Midbrain (tissue), 1 donor: ENCODE results near the gene WDR82.

ENCODE experiments used
- DNase-seq: peaks from one replicate; lab custom pipeline; 2025; lab: John Stamatoyannopoulos, UW

The WDR82 gene

DNA sequence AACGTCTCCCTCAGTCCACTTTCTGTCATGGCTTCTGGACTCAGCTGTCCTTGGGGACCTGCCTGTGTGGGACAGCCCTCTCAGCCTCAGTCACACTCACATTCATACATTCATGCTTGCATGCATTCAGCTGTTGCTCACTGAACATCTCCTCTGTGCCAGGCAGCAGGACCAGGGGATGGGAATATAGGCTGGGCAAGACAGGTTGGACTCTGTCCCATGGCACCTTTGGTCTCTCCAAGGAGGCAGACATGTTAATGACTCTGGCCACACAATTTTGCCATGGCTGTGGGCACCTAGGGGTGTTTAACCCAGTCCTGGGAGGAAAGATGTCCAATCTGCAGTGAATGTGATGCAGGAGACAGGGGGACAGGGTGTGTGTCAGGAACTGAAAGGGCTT lies 29.9 kb upstream of the WDR82 start:
- no peak for DNase-seq

DNA sequence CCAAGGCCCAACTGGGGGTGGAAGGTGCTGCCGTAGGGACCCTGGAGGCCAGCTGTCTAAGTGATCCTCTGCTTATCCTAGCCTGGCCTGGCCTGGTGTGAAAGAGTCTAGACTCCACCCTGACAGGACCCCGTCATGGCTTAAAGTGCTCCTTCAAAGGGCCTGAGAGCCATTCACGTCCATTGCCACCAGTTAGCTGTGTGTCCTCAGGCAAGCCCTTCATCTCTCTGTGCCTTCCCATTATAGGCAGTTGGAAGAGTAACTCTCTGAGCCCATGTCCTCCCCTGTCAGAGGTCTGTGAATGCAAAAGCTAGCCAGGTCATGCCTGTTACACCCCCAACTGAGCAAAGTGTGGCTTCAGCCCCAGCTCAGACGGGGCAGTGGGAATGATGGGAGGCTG lies 28.5 kb upstream of the WDR82 start:
- DNase-seq = no peak

DNA sequence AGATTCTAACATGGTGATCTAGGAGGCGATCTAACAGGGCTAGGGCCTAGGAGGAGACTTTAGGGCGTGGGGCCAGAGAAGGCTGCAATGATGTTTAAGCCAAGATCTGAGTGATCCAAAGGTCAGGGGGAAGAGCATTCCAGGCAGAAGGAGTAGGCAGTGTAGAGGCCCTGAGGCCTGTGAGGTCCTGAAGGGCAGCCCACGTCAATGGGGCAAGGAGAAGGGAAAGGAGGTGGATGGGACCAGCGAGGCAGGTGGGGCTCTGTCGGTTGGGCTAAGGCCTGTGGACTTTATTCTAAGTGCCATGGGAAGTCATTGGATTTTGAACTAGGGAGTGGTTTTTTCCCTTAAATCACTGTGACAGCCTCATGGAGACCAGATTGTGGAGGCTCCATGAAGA lies 27.5 kb upstream of the WDR82 start:
- DNase-seq = no peak

DNA sequence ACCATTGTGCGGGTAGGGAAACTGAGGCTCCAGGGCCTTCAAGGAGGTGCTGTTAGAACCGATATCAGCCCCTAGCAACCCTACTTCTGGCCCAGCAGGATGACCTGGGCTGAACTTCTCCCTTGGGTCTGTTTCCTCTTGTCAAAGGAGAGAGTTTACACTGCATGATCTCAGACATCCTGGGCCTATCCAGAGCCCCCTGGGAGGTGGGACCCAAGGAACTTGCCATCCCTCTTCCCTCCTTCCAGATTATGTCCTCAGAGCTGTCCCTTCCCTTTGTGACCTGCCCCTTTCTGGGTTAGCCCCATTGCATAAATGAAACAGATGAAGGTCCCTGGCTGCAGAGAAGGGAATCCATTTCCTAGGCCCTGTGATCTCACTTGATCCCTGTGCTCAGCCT lies 25.4 kb upstream of the WDR82 start:
- DNase-seq = no peak

DNA sequence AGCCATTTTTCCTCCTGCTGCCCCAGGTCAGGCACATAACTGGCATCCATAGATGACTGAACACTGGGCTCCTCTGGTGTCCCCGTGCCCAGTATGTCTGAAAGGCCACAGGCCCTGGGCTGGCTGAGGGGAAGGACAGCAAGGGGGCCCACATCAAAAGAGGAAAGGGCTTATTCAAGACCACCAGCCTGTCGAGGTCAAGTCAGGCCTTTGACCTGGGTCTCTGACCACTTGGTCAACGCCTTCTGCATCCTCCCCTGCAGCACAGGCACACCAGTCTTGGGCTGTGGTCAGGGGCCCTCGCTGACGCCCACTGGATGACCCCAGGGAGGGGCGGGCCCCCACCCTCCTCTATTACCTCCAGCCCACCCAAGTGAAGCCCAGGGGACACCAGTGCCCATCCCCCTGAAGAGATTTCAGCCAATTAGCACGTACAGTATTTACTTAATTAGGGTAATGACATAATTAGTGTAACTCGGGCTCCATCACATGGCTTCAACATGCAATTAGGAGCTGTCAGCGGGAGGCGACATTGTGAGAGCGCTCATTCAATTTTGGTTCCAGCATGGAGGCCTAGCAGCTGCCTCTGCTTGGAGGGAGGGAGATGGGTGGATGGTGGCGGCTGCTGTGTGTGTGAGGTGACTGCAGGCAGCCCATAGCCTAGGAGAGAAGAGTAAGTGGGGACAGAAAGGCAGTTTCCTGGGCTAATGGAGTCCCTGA lies 24.1 kb upstream of the WDR82 start:
- DNase-seq = no peak

DNA sequence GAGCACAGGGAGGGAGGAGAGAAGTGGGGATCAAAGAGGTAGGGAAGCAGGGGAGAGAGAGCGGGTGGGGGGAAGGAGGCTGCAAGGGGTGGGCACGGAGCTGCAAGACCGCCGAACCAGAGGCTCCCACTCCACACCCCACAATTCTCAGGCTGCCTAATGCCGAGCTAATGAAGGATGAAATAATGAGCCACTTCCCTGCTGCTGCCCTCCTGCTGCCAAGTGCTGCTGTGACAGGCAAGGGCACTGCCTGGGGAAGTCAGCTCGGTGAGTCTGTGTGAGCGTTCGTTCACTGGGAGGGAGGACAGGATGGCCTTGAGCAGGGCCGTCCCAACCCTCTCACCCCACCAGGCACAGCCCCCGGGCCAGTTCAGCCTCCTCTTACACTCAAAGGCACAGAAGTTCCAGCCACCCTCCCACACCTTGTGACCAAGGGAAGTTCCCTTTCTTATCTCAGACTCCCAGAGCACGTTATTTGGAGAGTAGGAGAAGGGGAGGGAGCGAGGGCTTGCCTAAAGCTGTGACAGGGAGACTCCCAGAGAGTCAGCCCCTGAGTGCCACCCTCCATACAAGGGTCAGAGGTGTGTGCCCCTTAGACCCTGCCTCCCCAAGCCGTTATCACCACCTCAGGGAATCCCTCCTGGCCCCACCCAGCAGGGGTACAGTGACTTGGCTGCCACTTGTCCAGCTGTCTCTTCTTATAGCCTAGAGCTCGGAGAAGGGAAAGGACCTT lies 21.6 kb upstream of the WDR82 start:
- no peak for DNase-seq

DNA sequence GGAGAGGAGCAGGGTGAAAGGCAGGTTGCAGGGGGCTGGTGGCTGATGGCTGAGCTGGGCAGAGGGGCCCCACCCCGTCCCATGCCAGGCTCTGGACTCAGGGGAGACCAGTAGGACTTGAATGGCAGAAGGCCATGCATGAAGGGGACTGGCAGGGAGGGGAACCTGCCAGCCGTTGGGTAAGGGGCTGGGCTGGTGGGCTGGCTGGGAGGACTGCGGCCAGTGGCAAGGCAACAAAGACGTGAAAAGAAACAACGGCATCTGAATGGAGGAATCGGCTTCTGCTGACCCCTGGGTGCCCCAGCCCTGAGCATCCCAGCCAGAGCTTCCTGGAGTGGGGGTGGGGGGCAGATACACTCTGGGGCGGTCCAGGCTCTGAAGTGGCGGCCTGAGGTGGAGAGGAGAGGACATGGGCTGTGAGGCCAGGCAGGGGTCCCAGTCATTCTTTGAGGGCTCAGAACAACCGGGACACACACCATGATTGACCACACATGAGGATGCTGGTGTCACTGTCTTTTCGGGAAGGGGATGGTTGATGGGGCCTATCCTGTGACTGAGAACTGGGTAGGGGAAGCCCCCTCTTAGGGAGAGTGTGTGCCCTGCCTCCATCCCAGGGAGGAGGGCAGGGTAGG lies 20.9 kb upstream of the WDR82 start:
- no peak for DNase-seq

DNA sequence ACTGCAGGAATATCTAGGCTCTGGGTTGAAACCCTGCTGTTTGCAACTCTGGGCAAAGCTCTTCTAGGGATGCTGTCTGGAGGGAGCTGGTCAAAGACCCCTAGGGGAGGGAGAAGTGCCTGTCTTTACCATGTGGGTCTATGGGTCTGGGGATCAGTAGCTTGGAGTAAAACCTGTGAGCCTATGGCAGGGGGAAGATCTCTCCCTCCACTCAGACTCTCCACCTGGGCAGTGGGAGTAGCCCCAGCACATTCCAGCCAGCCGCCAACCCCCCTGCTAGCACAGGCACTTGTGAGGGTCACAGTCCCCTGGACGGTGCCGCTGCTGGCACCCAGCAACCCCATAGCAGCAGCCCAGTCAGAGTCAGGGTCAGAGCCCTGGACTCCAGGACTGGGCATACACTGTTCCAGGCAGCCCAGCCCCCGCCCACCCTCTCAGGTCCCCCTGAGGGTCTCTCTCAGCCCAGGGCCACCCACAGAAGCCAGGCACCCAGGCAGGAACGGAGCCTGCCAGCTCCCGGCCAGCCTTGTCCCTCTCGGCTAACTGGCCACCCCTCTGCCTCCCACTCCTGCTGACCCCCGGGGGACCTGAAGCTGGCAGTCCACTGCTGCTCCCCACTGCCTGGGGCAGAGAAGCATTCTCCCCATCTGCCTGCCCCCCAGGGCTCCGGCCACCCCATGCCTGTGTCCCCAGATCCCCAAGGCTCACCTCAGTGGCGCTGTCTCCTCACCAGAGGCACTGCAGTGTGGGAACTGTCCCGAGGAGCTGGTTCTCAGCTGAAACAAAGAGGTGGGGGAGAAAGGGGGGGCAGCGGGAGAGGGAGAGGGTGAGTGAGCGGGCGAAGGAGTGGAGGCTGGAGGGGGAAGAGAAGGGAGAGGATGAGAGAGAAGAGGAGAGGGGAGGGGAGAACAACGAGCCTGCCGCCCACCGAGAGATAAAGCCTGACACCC lies 20.0 kb upstream of the WDR82 start:
- no peak for DNase-seq

DNA sequence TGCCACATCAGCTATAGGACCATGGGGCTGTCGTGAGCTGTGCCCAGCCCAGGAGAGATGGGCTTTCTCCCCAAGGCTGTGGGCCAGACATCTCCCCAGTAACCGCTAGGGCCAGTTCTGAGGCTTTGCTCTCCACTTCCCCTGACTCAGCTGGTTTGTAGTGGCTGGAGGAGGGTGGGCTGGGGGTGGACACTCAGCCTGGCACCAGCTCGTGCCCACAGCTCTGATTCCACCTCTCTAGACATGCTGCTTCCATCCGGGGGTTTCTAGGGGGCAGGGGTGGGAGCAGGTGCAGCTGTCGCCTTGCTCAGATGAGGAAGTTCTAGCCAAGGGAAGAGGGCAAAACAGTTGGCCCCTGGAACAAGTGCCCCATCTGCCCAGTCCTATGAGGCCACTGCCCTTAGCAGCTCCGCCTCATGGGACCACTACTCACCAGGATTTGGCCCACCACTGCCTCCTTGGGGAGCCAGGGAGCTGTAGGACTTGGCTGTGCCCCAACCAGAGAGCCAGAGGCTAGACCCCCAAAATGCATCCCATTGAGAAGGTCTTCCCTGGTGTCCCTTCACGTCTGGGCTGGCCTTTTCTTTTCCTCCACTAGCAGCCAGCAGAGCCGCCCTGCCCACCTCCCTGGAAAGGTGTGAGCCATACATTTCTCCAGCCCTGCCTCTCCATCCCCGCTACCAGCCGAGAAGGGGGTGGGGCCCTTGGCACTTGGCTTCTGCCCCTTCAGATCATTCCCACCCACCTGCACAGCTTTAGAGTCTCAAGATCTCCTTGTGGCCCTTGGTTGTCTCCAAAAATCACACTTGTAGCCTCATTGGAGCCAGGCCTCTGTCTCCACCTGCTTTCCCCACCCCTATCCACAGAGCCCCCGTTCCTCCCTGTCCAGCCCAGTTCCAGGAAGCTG lies 19.0 kb upstream of the WDR82 start:
- no peak for DNase-seq

DNA sequence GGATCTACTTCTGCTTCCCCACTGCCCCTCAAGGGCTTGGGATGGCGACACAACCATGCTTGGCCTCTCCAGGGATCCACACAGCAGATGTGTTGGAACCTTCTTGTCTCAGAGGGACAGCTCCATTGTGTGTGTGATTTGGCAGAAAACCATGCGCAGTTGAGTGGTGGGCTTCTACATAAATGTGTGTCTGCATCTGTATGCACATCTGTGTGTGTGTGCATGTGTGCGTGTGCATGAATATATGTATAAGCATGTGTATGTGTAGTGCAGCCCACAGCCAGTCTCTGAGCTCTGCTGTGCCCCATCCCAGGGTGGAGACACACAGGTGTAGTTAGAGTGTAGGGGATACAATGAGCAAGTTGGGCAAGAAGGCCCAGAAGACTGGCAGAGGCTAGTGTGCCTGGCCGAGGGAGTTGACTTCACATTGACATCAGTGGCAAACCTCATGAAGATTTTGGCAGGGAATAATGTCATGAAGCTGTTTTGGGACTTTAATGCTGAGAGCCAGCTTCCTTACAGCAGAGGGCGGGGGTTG lies 17.3 kb upstream of the WDR82 start:
- no peak for DNase-seq

DNA sequence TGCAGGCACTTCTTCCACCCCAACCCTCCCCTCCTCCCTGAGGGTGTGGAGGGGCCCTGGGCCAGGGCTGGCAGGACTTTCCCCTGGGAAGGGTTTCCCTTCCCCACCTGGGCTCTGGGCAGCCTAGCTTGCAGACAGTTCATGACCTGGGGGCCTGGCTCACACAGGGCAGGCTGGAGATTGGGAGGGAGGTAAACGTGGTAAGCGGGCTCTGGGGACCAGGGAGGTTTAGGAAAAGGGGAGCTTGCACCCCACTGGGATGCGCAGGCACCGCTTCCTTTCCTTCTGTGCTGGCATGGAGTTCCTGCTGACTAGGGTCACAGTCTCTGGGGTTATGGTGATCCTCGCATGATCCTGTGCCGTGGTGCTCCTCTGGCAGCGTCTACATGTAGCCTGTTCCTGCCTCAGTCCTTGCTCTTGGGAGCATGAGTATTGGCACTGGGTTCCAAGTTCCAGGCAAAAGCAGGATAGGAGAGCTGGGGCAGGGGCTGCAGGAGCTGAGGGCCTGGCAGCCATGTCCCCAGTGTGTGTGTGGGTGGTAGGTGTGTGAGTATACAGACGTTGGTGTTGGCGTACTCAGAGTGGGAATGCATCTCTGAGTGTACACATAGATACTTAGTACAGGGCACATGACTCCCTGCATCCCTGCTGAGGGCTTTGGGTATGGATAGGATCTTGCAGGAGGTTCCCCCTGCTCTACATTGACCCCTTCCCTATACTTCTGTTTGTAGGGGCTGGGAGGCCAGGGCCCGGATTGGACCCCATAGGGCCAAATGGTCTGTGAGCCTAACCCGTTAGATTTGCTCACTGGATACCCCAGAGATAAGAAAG lies 16.1 kb upstream of the WDR82 start:
- no peak for DNase-seq

DNA sequence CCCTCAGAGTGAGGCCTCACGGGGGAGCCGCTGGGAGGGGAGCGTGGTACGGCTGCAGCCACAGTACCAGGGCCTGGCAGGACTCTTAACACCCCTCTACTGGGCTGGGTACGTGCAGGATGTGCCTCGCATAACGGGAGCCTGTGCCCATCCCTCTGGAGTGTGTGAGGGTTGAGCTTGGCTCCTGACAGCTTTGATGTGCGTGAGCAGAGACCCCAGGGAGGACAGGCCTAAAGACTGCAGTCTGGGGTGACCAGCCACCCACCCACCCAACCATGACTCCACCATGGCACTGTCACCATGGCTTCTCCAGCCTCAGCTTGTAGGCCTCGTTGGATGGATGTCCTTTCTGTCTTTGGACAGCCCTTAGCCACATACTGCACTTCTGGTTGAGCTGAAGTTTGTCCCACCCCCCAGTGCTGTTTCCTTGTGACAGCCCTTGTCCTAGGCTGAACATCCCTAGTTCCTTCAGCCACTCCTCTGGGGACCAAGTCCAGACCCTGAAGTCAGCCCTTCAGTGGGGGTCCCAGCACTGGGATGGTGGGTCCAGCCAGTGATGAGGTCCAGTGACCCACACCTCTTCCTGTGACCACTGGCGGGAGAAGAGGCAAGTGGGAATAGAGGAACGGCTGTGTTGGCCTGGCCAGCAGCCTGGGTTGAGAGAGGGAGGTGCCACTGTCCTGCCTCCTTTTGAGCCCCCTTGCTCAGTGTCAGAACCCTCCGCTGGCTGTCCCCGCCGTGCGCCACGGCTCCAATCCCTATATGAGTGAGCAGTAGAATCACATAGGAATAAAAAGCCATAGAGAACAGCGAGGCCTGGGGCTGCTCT lies 15.3 kb upstream of the WDR82 start:
- DNase-seq = no peak

DNA sequence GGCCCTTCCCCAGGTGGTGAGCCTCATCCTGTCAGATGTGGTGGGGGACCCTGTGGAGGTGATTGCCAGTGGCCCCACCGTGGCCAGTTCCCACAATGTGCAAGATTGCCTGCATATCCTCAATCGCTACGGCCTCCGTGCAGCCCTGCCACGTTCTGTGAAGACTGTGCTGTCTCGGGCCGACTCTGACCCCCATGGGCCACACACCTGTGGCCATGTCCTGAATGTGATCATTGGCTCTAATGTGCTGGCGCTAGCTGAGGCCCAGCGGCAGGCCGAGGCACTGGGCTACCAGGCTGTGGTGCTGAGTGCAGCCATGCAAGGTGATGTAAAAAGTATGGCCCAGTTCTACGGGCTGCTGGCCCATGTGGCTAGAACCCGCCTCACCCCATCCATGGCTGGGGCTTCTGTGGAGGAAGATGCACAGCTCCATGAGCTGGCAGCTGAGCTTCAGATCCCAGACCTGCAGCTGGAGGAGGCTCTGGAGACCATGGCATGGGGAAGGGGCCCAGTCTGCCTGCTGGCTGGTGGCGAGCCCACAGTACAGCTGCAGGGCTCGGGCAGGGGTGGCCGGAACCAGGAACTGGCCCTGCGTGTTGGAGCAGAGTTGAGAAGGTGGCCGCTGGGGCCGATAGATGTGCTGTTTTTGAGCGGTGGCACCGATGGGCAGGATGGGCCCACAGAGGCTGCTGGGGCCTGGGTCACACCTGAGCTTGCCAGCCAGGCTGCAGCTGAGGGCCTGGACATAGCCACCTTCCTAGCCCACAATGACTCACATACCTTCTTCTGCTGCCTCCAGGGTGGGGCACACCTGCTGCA lies 14.0 kb upstream of the WDR82 start:
- no peak for DNase-seq

DNA sequence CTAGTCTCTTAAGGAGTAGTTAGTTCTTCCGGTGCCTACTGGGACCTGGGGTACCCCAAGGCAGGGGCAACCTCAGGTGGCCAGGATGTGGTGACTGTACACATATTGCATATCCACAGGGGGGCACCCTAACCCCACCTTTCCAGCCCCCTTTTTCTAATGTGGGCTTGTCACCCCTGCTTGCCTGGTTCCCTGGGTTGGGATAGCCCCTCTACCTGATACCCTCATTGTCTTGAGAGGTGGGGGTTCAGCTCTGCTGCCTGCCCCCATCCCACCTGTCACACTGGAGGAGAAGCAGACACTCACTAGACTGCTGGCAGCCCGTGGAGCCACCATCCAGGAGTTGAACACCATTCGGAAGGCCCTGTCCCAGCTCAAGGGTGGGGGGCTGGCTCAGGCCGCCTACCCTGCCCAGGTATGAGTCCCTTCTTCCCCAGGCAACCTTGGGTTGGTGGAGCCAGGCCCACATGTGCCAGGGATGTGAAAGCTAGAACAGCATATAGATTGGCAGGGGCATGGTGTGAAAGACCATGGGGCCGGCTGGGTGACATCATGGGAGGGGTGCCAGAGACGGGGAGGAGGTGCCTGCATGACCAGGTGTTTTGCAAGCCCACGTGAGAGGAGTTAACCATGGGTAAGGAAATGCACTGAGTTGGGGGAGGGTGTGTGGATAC lies 13.2 kb upstream of the WDR82 start:
- DNase-seq = no peak

DNA sequence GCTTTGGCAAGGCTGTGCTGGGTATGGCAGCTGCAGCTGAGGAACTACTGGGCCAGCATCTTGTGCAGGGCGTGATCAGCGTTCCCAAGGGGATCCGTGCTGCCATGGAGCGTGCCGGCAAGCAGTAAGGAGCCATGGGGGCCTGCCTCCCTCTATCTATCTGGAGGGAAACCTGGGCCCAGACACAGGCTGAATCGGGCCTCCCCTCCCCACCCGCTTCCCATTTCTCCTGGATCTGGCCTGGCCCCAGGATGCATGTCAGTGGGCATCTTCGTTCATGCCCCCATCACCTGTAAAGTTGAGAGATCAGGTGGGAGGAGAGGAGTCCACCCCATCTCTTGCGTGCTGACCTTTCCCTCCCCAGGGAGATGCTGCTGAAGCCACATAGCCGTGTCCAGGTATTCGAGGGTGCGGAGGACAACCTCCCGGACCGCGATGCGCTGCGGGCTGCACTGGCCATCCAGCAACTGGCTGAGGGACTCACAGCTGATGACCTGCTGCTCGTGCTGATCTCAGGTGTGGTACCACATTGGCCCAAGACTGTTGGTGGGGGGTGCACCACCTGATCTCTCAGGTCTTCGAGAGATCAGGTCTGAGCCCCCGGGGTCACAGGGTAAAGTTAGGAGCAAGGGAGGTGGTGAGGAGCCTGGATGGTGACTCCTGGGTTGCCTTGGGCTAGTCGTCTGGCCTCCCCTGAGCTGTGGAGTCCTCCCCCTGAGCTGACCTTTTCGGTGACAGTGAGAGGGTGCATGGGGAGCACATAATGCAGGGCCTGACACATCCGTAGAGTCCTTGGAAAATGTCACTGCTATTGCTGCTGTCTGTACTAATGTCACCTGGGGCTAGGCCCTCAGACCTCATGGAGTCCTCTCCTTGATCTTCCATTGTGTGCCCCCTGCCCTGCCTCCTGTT lies 12.4 kb upstream of the WDR82 start:
- DNase-seq = no peak
